Measurements from ENCODE around the gene SLC6A11. TPM values are rescaled to one million over a fixed set of nuclear protein-coding genes. Genes with fewer than 3 reads are reported as not detected.

SLC6A11 gene
- total RNA-seq, 1 experiment from 2014 or later = 1.5 TPM

- H2BK15ac ChIP-seq (ENCODE audit: low read depth, low read length) = no peak overlapping the region
- Mint-ChIP-seq H3K27me3 (ENCODE audit: low read depth) (peaks cover 6% of the 10 kb centered on the region), H3K9me3 (no peaks in the 10 kb centered on the region), H3K36me3 (ENCODE audit: insufficient read depth in 1 of 3, low read depth in 3 of 3) (no peaks in the 10 kb centered on the region), H3K4me3 (no peak overlapping the region), H3K4me1 (peaks cover 13 to 20% of the 10 kb centered on the region in 2 experiments), H3K27ac (peak overlapping the region in 1 of 3 experiments; percentile 28; a peak in 1 of 7 replicates)
- H2BK5ac ChIP-seq (ENCODE audit: insufficient read length, low read length) = no peak overlapping the region
- H2AK5ac ChIP-seq (ENCODE audit: insufficient read length, low read length) = no peak overlapping the region
- H3K79me1 ChIP-seq (ENCODE audit: insufficient read depth, low read depth, low read length, poor library complexity, severe bottlenecking) = no peaks in the 10 kb centered on the region
- H4K8ac ChIP-seq (replicated peaks; ENCODE audit: insufficient read length, low read depth, low read length) = no peak overlapping the region
- H3K14ac ChIP-seq (ENCODE audit: insufficient read depth, low read length) = no peak overlapping the region
- no peak overlapping the region for H3K18ac ChIP-seq (ENCODE audit: insufficient read length, low read depth, low read length)
- no peaks in the 10 kb centered on the region for H3K27me3 ChIP-seq (ENCODE audit: insufficient read depth, low read length)
- no peak overlapping the region for H3K4ac ChIP-seq (ENCODE audit: low read depth, low read length)
- no peak for TF ChIP-seq CTCF (conservative IDR thresholded peaks at IDR 0.05)
- H3K27ac ChIP-seq (ENCODE audit: insufficient read length, low read depth, low read length) = no peak overlapping the region
- no peaks in the 10 kb centered on the region for H3K4me1 ChIP-seq (ENCODE audit: insufficient read depth, low read length)
- no peaks in the 10 kb centered on the region for H3K79me2 ChIP-seq (ENCODE audit: insufficient read depth, low read length)
- H2AFZ ChIP-seq (ENCODE audit: low read length) = no peak overlapping the region
- H3K9ac ChIP-seq (ENCODE audit: extremely low read depth, insufficient read length, low read length) = no peak overlapping the region
- no peak for DNase-seq
- no peaks in the 10 kb centered on the region for H4K20me1 ChIP-seq (ENCODE audit: control insufficient read depth, insufficient read depth, insufficient read length)
- no peak overlapping the region for H2BK20ac ChIP-seq (ENCODE audit: low read depth, low read length, poor library complexity, severe bottlenecking)
- no peak overlapping the region for H4K91ac ChIP-seq (ENCODE audit: insufficient read length, low read depth, low read length)
- no peak overlapping the region for H2BK12ac ChIP-seq (ENCODE audit: insufficient read length, low read depth, low read length)
- no peak overlapping the region for H3K4me2 ChIP-seq (ENCODE audit: insufficient read depth, insufficient read length, low read length)
- no peak overlapping the region for H2BK120ac ChIP-seq (ENCODE audit: low read depth, low read length, poor library complexity, severe bottlenecking)
- H3T11ph ChIP-seq (ENCODE audit: low read length) = no peak overlapping the region
- no peak overlapping the region for H3K23ac ChIP-seq (ENCODE audit: insufficient read length, low read depth, low read length)
- H3K56ac ChIP-seq (ENCODE audit: insufficient read length, low read depth, low read length) = no peak overlapping the region
- no peaks in the 10 kb centered on the region for H3K9me3 ChIP-seq (ENCODE audit: control insufficient read depth, low read depth, low read length)
- H3K23me2 ChIP-seq (ENCODE audit: insufficient read length, low read depth, low read length, poor library complexity, severe bottlenecking) = no peaks in the 10 kb centered on the region
- no CpG with 5 or more reads among the region's 7 CpGs for WGBS (ENCODE audit: extremely low coverage, insufficient read length, low lambda C conversion rate)
- H4K5ac ChIP-seq (ENCODE audit: insufficient read length, low read depth, low read length) = no peak overlapping the region
These were observed 116.6 kb downstream of the SLC6A11 start for GRCh38 chr3:10932596-10932995.
